Activated T-cell treated with anti-CD3 and anti-CD28 coated beads, Interleukin-2, amount 50 U/mL, for 24 hours (primary cell): ENCODE measurements around the gene AP2M1.

Experiments used
- DNase-seq: peaks from one replicate; pipeline ENCODE4 v3.0.0-alpha.2; 2020
- H3K27ac Mint-ChIP-seq: 2 replicates; pipeline ENCODE4 v1.8.0; 2020; ENCODE audit warnings: mild to moderate bottlenecking, mixed read lengths
- H3K27me3 Mint-ChIP-seq: 2 replicates; pipeline ENCODE4 v1.8.0; 2020; ENCODE audit warnings: mixed read lengths
- H3K36me3 Mint-ChIP-seq: 2 replicates; pipeline ENCODE4 v1.8.0; 2020; ENCODE audit warnings: low read depth, mixed read lengths
- H3K4me1 Mint-ChIP-seq: 2 replicates; pipeline ENCODE4 v1.8.0; 2020; ENCODE audit warnings: low read depth, mixed read lengths
- H3K4me3 Mint-ChIP-seq: 2 replicates; pipeline ENCODE4 v1.8.0; 2020; ENCODE audit warnings: mild to moderate bottlenecking, moderate library complexity, mixed read lengths
- H3K9me3 Mint-ChIP-seq: 2 replicates; pipeline ENCODE4 v1.8.0; 2020; ENCODE audit warnings: mixed read lengths

Gene AP2M1

DNA sequence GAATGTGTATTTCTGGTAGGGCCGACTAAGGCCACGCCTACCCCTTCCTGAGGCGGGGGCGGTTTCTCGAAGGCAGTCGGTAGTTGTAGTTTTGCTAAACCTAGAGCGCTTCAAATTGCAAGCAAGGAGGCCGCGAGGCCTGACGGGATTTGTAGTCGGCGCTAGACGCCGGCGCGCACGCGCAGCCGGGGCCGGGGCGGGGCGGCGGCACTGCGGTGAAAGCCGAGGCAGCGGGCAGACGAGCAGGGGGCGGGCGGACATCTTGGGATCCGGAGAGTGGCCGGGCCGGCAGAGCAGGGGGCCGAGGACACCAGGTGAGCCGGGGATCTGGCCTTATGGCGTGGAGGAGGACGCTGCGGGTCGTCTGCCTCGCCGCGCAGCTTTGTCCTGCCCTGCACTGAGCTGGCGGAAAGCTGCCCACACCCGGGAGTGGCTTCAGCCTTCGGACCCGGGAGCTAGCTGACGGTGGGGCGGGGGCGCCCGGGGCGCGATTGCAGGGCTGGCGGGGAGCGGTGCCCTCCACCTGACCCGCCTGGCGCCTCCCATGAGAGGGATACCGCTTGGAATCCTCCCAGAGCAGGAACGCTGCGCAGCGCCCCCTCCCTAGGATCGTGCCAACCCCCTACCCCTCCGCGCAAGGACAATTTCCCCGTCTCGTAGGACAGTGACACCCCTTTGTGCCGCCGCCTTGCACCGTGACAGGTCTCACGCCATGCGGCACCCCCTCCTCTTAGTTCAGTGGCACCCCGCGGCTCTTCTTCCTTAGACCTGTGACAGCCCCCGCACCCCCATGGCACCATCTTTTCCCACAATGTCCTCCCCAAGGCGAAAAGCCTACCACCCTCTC is at the start of gene AP2M1:
AP2M1 (plus strand) TSS at position 210 of the 847 bp plus-strand sequence. CDS start 2,139 bp downstream, outside the sequence.
- no peaks in the 10 kb centered on the region for H3K27me3 Mint-ChIP-seq
- H3K4me3 Mint-ChIP-seq = peak within 1 kb of the TSS; percentile 93
- H3K4me1 Mint-ChIP-seq = peaks cover 43% of the 10 kb centered on the region
- peak within 1 kb of the TSS; percentile 89 for H3K27ac Mint-ChIP-seq
- peaks cover 74% of the 10 kb centered on the region for H3K36me3 Mint-ChIP-seq
- peak; percentile 98 for DNase-seq
- H3K9me3 Mint-ChIP-seq = no peaks in the 10 kb centered on the region

DNA sequence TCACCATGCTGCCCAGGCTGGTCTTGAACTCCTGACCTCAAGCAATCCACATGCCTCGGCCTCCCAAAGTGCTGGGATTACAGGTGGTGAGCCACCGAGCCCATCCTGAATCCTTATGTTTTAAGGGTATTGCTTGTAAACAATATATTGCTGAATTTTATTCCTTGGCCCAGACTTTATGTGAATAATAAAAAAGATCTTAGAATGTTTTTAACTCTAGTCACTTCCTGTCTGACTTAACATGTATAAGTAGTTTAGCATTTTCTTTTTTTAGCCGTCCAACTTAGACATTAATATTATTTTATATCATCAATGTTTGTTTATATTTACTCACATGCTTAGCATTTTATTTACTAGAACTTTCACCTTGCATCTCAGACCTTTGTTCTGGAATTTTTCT is 48.6 kb upstream of the AP2M1 start:
- Mint-ChIP-seq H3K4me3 (no peak overlapping the region), H3K27ac (no peak overlapping the region), H3K9me3 (no peaks in the 10 kb centered on the region), H3K36me3 (no peaks in the 10 kb centered on the region), H3K4me1 (no peaks in the 10 kb centered on the region), H3K27me3 (no peaks in the 10 kb centered on the region)
- DNase-seq = no peak

DNA sequence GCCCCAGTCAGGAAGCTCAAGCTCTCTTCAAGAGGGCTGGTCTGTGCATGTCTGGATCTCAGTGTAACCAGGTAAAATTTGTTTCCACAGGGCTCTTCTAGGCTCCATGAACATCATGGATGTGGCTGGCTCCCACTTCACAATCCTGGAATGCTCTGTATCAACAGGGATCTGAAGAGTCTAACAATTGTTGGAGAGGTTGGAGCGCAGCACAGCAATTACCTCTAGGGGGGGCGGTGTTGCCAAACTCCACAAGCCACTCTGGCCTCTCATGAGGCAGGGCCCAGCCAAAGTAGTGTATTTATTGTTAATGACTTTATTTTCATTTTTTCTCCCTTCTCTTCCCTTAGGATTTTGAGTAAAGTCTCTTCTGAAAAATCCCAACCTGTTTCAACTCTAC is 45.6 kb upstream of the AP2M1 start:
- Mint-ChIP-seq H3K36me3 (peaks cover 2% of the 10 kb centered on the region), H3K4me3 (no peak overlapping the region), H3K27ac (no peak overlapping the region), H3K9me3 (no peaks in the 10 kb centered on the region), H3K4me1 (peaks cover 10% of the 10 kb centered on the region), H3K27me3 (no peaks in the 10 kb centered on the region)
- DNase-seq = no peak

DNA sequence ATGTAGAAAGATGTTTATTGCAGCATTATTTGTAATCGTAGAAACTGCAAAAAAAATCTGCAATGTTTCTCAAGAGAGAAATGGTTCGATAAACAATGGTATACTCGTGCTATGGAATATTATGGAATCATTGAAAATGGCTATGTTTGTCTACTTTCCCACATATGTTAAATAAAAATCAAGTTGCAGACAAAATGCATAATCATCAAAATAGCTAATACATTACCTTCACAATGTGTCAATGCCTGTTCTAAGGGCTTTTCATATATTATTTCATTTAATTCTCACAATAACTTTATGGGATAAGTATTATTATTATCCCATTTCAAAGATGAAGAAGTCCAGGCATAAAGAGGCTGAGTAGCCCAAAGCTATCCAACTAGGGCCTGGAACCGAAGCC is 41.7 kb upstream of the AP2M1 start:
- no peak overlapping the region for H3K4me3 Mint-ChIP-seq
- H3K4me1 Mint-ChIP-seq = peaks cover 39% of the 10 kb centered on the region
- H3K36me3 Mint-ChIP-seq = peaks cover 38% of the 10 kb centered on the region
- no peaks in the 10 kb centered on the region for H3K9me3 Mint-ChIP-seq
- H3K27me3 Mint-ChIP-seq = no peaks in the 10 kb centered on the region
- H3K27ac Mint-ChIP-seq = no peak overlapping the region
- DNase-seq = no peak

DNA sequence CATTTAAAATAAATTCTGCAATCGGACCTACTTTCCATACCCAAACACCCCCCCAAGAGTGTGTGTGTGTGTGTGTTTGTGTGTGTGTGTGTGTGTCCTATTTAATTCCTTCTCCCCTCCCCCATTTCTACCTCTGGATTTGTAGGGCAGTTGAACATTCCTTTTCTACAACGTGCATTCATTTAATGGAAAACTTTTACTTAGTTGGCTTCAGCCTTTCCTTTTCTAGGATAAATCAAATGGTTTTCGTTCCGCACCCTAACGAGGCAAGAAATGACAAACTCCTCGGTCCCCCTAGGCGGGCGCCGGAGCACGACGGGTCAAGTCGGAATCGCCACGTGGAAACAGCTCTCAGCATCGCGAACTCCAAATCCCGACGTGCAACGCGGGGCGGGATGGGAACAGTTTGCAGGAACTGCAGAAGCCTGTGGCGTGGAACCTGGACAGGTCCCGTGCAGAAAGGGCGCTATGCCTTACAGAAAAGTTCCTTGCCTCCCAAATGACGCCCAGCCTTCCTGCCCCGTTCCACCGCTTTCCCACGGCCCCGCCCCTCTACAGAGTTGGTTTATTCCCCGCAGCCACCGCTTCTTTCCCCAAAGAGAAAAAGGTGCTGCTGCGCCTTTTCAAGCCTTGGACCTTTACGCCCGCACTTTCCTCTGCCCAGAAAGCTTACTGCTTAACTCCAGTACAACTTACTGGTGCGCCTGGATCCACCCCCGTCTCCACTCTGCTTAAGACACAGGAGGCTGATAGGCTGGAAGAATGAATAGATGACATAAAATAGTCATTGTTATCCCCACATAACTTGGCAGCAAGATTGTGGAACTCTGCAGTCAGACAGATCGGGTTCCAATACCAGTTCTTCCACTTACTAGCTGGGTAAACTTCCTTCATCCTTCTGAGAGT is 40.6 kb upstream of the AP2M1 start:
- DNase-seq = peak; percentile 79
- Mint-ChIP-seq H3K27me3 (no peaks in the 10 kb centered on the region), H3K36me3 (peaks cover 47% of the 10 kb centered on the region), H3K4me3 (peak overlapping the region; percentile 95), H3K4me1 (peaks cover 40% of the 10 kb centered on the region), H3K9me3 (no peaks in the 10 kb centered on the region), H3K27ac (peak overlapping the region; percentile 95)

DNA sequence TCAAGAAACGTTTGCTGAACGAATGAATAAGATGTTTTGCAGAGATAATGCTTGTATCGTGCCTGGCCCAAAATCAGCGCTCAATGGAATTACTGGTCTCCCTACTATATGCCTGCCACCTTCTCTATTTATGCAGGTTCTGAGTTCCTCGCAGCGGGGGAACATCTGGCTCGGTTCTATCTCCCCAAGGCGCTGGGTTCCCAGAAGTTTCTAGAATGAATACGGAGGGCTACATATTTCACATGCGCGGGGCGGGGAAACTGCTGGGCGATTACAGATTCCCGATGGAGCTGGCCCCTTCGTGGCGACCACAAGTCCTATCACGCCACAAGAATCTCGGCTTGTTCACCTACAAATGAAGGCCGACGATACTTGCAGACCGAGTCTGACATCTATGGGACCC is 39.9 kb upstream of the AP2M1 start:
- Mint-ChIP-seq H3K36me3 (peaks cover 52% of the 10 kb centered on the region), H3K4me3 (peak overlapping the region; percentile 95), H3K9me3 (no peaks in the 10 kb centered on the region), H3K4me1 (peaks cover 40% of the 10 kb centered on the region), H3K27ac (peak overlapping the region; percentile 95), H3K27me3 (no peaks in the 10 kb centered on the region)
- DNase-seq = no peak

DNA sequence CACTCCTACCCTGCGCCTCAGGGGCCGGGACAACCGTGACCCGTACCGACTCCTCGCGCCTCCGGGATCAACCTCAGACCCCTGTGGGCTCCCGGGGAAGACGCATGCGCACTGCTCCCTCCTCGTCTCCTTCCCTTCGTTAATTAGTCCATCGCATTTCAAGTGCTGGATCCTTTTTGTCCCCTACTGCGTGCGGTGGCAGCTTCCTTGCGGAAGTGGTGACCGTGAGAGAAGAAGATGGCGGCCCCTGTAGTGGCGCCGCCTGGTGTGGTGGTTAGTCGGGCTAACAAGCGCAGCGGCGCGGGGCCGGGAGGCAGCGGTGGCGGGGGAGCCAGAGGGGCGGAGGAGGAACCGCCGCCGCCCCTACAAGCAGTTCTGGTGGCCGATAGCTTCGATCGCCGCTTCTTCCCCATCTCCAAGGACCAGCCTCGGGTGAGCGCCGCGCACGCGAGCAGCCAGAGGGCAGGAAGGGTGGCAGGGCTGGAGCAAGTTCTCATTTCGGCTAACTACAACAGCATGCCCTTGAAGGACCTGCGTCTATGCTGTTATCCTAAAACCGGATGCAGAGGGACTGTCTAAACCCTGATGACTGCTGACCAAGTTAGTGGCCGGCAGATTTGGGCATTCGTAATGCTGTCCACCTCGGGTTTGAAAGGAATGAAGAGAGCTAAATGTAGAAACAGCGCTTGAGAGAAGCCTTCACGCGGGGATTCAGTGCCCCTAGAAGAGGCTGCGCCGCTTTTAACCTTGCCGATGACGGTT is 39.3 kb upstream of the AP2M1 start, which contains the start of gene EIF2B5:
EIF2B5 (plus strand) TSS at position 210 of the 762 bp plus-strand sequence; CDS start at position 238, 28 bp downstream.
- Mint-ChIP-seq H3K4me3 (peak within 1 kb of the TSS; percentile 95), H3K27ac (peak within 1 kb of the TSS; percentile 95), H3K27me3 (no peaks in the 10 kb centered on the region), H3K36me3 (peaks cover 57% of the 10 kb centered on the region), H3K9me3 (no peaks in the 10 kb centered on the region), H3K4me1 (peaks cover 40% of the 10 kb centered on the region)
- DNase-seq = peak; percentile 88

DNA sequence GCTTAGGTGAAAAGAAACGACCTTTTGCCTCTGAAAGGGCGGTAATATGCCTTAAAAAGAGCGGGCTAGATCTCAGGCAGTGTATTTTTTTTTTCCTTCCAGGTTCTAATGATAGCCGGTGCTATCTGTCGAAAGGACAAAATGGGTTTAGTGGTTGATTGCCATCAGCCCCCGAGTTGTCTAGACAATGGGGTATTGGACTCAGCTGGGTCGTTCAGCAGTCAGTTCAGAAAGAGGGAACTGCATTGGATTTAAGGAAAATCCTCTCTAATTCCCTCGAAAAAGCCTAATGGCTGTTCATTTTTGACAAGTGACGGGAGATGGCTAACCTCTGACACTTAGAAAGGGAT is 38.8 kb upstream of the AP2M1 start:
- no peak for DNase-seq
- Mint-ChIP-seq H3K9me3 (no peaks in the 10 kb centered on the region), H3K4me3 (peak overlapping the region; percentile 95), H3K27ac (peak overlapping the region; percentile 95), H3K27me3 (no peaks in the 10 kb centered on the region), H3K36me3 (peaks cover 63% of the 10 kb centered on the region), H3K4me1 (peaks cover 40% of the 10 kb centered on the region)

DNA sequence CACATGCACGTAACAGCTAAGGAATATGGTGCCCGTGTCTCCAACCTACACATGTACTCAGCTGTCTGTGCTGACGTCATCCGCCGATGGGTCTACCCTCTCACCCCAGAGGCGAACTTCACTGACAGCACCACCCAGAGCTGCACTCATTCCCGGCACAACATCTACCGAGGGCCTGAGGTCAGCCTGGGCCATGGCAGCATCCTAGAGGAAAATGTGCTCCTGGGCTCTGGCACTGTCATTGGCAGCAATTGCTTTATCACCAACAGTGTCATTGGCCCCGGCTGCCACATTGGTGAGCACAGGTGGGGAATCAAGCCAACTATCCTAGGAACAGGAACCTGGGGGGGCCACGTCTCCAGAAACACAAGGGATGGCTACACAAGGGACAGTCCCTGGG is 34.2 kb upstream of the AP2M1 start:
- Mint-ChIP-seq H3K27ac (peak overlapping the region; percentile 34), H3K36me3 (peaks cover 93% of the 10 kb centered on the region), H3K9me3 (no peaks in the 10 kb centered on the region), H3K27me3 (no peaks in the 10 kb centered on the region), H3K4me1 (peaks cover 24% of the 10 kb centered on the region), H3K4me3 (no peak overlapping the region)
- DNase-seq = no peak

DNA sequence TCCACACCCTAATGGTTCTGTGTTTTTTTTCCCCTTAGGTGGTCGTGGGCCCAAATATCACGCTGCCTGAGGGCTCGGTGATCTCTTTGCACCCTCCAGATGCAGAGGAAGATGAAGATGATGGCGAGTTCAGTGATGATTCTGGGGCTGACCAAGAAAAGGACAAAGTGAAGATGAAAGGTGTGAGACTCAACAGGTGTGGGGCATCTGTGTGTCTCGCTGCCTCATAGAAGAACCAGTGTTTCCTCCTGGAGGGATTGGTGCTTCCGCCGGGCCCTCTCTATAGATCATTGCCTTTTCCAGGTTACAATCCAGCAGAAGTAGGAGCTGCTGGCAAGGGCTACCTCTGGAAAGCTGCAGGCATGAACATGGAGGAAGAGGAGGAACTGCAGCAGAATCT is 32.5 kb upstream of the AP2M1 start:
- no peak for DNase-seq
- H3K4me3 Mint-ChIP-seq = no peak overlapping the region
- H3K9me3 Mint-ChIP-seq = no peaks in the 10 kb centered on the region
- H3K27me3 Mint-ChIP-seq = no peaks in the 10 kb centered on the region
- peaks cover 11% of the 10 kb centered on the region for H3K4me1 Mint-ChIP-seq
- peak overlapping the region; percentile 34 for H3K27ac Mint-ChIP-seq
- H3K36me3 Mint-ChIP-seq = peaks cover 93% of the 10 kb centered on the region

DNA sequence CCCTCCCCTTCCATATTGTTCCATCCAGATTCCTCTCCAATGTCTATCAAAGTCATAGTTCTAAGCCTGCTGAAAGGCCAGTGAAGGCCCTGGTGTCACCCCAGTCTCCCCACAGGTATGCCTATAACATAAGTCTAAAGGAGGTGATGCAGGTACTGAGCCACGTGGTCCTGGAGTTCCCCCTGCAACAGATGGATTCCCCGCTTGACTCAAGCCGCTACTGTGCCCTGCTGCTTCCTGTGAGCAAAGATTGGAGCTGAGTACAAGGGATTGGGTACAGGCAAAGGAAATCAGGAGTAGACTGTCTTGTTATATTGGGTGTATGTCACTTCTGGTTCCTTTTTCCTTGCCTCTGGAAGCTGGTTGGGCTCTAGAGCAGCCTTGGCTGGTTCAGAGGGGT is 31.3 kb upstream of the AP2M1 start:
- Mint-ChIP-seq H3K9me3 (no peaks in the 10 kb centered on the region), H3K36me3 (peaks cover 83% of the 10 kb centered on the region), H3K4me3 (no peak overlapping the region), H3K4me1 (peaks cover 2% of the 10 kb centered on the region), H3K27ac (peak overlapping the region; percentile 60), H3K27me3 (no peaks in the 10 kb centered on the region)
- DNase-seq = no peak

DNA sequence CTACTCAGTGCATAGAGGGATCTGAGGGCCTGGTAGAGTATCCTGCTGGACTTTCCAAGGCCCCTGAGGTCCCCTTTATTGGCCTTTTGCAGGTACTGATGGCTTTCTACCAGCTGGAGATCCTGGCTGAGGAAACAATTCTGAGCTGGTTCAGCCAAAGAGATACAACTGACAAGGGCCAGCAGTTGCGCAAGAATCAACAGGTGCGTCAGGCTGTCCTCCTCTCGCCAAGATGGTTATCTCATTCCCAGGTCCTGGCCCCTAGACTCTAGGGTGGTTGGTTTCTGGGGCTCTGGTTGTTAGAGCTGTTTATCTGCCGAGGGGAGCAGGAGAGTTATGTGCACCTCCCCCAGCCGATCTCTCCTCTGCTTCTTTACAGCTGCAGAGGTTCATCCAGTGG is 30.1 kb upstream of the AP2M1 start:
- no peak overlapping the region for H3K4me3 Mint-ChIP-seq
- no peak for DNase-seq
- no peak overlapping the region for H3K27ac Mint-ChIP-seq
- peaks cover 2% of the 10 kb centered on the region for H3K4me1 Mint-ChIP-seq
- H3K27me3 Mint-ChIP-seq = no peaks in the 10 kb centered on the region
- peaks cover 74% of the 10 kb centered on the region for H3K36me3 Mint-ChIP-seq
- H3K9me3 Mint-ChIP-seq = no peaks in the 10 kb centered on the region

DNA sequence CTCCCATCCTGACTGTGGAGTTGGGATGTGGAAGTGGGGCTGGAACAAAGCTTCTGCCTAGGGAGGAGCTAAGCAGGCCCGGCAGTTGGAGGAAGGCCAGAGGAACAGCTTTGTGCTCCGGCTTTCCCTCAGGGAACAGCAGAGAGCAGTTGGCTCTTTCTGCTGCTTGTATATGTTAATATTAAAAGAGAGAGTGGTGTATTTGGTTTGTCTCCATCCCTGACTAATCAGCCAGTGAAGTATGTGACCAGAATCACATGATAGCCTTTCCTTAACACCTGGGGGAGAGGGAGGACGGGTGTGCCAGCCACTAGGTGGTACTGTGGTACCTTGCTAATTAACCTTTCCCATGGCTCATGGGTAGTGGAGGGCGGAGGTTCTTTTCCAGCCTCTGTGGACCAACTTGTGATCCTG is 29.5 kb upstream of the AP2M1 start:
- Mint-ChIP-seq H3K9me3 (no peaks in the 10 kb centered on the region), H3K27ac (no peak overlapping the region), H3K4me1 (peaks cover 2% of the 10 kb centered on the region), H3K4me3 (no peak overlapping the region), H3K27me3 (no peaks in the 10 kb centered on the region), H3K36me3 (peaks cover 68% of the 10 kb centered on the region)
- peak; percentile 40 for DNase-seq

DNA sequence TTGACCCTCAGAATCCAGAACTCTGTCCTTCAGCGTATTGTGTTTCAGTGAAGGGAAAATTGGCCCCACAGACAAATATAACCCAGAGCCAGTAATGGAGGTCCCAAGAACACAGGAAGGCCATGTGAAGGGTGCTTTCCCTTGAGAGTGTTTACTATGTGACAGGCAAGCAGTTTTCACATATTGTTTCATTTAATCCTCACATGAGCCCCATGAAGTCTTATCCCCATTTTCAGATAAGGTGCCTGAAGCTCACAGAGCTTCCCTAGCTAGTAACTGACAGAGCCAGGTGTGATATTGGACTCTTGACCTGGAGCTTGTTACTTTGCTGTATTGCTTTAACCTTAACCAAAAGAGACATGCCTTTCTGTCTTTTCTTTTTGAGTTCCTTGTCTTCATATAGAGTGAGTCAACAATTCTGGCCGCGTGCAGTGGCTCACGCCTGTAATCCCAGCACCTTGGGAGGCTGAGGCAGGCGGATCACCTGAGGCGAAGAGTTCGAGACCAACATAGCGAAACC is 28.8 kb upstream of the AP2M1 start:
- H3K4me1 Mint-ChIP-seq = peaks cover 2% of the 10 kb centered on the region
- no peak overlapping the region for H3K4me3 Mint-ChIP-seq
- H3K36me3 Mint-ChIP-seq = peaks cover 61% of the 10 kb centered on the region
- no peaks in the 10 kb centered on the region for H3K27me3 Mint-ChIP-seq
- no peak for DNase-seq
- H3K9me3 Mint-ChIP-seq = no peaks in the 10 kb centered on the region
- peak overlapping the region; percentile 76 for H3K27ac Mint-ChIP-seq
